Mesothelial cell of epicardium (in vitro differentiated cells): ENCODE results near the gene GIPC1. TPM values are rescaled to one million over a fixed set of nuclear protein-coding genes. Genes with fewer than 3 reads are reported as not detected.

Source experiments
- DNase-seq, 2 experiments: peaks; one replicate each; pipeline ENCODE4 v3.0.0; 2021; ENCODE audit warnings: low spot score in 2 of 2; ENCODE audit not compliant: unreplicated experiment in 2 of 2
- H3K27ac Mint-ChIP-seq: 2 replicates; pipeline ENCODE4 v1.8.0; 2021; ENCODE audit warnings: mixed read lengths
- H3K27me3 Mint-ChIP-seq: 2 replicates; pipeline ENCODE4 v1.8.0; 2021; ENCODE audit warnings: low read depth, mixed read lengths
- H3K36me3 Mint-ChIP-seq: 2 replicates; pipeline ENCODE4 v1.8.0; 2021; ENCODE audit warnings: mixed read lengths
- H3K4me1 Mint-ChIP-seq: 2 replicates; pipeline ENCODE4 v1.8.0; 2021; ENCODE audit warnings: mixed read lengths
- H3K4me3 Mint-ChIP-seq: 2 replicates; pipeline ENCODE4 v1.8.0; 2021; ENCODE audit warnings: mild to moderate bottlenecking, moderate library complexity, mixed read lengths
- H3K9me3 Mint-ChIP-seq: 2 replicates; pipeline ENCODE4 v1.8.0; 2021; ENCODE audit warnings: mixed read lengths
- total RNA-seq: library from RNA; stranded (reverse); gene quantifications from 3 replicates; pipeline ENCODE4 v1.2.1, GENCODE V29; 2021
- TF ChIP-seq, protein P1 (sequence below): fragments of 200-600 bp; sonication (generic); IDR thresholded peaks from one replicate; pipeline ENCODE4 v1.5.0; 2021; ENCODE audit warnings: antibody characterized with exemption; ENCODE audit not compliant: unreplicated experiment

Gene GIPC1
- total RNA-seq, 1 donor from 2014 or later = 108 TPM

DNA sequence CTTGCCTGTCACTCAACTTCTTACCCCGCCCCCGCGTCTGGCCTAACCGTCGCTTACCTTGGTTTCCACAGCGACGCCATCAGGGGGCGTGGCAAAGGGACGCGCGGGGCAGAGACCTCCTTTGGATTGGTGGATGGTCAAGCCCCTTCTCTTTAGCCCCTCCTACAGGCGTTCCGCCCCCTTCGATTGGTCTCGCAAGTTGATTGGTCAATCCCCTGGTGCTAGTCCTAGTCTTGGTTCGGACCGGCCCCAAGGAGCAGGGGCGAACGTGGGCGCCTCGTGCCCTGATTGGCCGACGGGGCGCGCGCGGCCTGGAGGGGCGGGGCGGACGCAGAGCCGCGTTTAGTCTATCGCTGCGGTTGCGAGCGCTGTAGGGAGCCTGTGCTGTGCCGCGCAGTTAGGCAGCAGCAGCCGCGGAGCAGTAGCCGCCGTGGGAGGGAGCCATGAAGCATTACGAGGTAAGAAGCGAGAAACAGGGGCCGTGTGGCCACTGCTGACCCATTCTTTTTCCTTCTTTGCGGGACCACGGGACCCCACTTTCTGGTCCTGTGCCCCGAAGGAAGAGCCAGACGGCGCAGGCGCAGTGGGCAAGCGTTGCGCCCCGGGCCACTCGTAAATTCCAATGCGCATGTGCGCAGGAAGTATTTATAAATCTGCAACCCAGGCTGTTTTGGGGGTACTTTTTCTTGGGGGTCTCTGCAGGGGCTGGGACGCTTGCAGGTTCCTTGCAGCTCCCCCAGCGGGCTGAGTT lies 33.5 kb upstream of the GIPC1 start, which contains the start of gene TECR:
TECR (plus strand) TSS at position 341 of the 751 bp plus-strand sequence; CDS start at position 444, 103 bp downstream.
- peaks cover 3% of the 10 kb centered on the region for H3K36me3 Mint-ChIP-seq
- no peaks in the 10 kb centered on the region for H3K27me3 Mint-ChIP-seq
- peak; percentile 97 to 98 for DNase-seq
- H3K27ac Mint-ChIP-seq = peak within 1 kb of the TSS; percentile 96
- TF ChIP-seq, protein P1, sequence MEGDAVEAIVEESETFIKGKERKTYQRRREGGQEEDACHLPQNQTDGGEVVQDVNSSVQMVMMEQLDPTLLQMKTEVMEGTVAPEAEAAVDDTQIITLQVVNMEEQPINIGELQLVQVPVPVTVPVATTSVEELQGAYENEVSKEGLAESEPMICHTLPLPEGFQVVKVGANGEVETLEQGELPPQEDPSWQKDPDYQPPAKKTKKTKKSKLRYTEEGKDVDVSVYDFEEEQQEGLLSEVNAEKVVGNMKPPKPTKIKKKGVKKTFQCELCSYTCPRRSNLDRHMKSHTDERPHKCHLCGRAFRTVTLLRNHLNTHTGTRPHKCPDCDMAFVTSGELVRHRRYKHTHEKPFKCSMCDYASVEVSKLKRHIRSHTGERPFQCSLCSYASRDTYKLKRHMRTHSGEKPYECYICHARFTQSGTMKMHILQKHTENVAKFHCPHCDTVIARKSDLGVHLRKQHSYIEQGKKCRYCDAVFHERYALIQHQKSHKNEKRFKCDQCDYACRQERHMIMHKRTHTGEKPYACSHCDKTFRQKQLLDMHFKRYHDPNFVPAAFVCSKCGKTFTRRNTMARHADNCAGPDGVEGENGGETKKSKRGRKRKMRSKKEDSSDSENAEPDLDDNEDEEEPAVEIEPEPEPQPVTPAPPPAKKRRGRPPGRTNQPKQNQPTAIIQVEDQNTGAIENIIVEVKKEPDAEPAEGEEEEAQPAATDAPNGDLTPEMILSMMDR = peak; percentile 8
- peaks cover 29% of the 10 kb centered on the region for H3K4me1 Mint-ChIP-seq
- no peaks in the 10 kb centered on the region for H3K9me3 Mint-ChIP-seq
- peak within 1 kb of the TSS; percentile 95 for H3K4me3 Mint-ChIP-seq

DNA sequence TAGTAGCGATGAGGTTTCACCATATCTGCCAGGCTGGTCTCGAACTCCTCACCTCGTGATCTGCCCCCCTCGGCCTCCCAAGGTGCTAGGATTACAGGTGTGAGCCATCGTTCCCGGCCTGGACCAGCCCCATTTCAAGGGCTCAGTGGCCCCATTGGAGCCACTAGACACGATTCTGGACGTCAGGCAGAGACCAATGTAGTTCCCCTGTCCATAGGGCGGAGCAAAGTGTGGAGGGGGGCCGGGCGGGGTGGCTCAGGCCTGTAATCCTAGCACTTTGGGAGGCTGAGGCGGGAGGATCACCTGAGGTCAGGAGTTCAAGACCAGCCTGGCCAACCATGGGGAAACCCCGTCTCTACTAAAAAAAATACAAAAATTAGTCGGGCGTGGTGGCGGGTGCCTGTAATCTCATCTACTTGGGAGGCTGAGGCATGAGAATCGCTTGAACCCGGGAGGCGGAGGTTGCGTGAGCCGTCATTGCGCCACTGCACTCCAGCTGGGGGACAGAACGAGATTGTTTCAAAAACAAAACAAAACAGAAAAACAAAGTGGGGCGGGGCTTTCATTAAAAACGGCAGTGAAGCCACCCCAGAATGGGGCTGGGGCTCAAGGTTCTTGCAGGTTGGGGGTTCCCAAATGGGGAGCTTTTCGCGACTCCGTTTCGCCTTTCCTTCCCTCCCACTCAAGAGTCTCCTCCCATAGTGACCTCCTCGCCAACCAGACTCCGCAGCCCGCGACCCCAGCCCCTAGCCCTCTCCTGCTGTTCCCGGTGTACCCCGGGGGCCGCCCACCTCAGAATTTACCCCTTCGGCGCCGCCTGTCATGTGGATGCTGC lies 32.7 kb upstream of the GIPC1 start:
- Mint-ChIP-seq H3K4me1 (peaks cover 28% of the 10 kb centered on the region), H3K4me3 (peak overlapping the region; percentile 95), H3K9me3 (no peaks in the 10 kb centered on the region), H3K27me3 (no peaks in the 10 kb centered on the region), H3K27ac (peak overlapping the region; percentile 96), H3K36me3 (peaks cover 3% of the 10 kb centered on the region)
- TF ChIP-seq, protein P1 = no peak
- no peak for DNase-seq

DNA sequence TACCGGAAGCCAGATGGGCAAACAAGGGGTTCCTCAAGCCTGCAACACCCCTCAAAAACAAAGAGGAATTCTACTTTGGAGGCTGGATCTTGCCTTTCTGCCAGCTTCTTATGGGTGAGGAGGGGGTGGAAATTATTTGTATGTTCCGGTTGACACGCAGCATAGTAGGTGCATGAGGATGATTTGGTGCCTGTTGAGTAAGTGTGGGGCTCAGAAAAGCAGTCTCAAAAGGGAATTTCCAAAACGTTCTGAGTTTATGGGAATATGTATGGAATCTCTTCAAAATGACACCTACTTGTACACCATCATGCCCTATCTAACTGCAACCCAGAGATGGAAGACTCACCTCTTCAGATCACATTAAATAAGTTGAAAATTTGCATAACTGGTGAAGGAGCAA lies 30.5 kb upstream of the GIPC1 start:
- peaks cover 27% of the 10 kb centered on the region for H3K4me1 Mint-ChIP-seq
- H3K4me3 Mint-ChIP-seq = no peak overlapping the region
- no peaks in the 10 kb centered on the region for H3K27me3 Mint-ChIP-seq
- TF ChIP-seq, protein P1 = no peak
- no peaks in the 10 kb centered on the region for H3K9me3 Mint-ChIP-seq
- H3K27ac Mint-ChIP-seq = peak overlapping the region; percentile 92
- DNase-seq = no peak
- no peaks in the 10 kb centered on the region for H3K36me3 Mint-ChIP-seq

DNA sequence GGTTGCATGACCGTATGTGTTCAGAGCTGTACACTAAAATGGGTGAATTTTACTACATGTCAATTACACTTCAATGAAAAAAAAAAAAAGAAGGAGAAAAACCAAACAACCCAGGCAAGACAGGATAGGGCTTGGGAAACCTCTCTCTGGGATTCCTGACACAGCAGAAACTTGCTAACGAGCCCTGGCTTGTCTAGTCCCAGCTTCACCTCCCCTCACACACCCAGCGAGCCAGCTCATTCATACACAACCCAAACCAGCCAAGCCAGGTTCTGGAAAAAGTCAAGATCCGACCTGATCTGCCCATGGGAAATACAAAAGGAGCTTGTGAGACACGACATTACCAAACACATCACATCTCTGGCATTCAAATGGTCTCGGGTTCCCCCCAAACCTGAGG lies 29.8 kb upstream of the GIPC1 start:
- DNase-seq = no peak
- Mint-ChIP-seq H3K4me1 (peaks cover 26% of the 10 kb centered on the region), H3K27ac (peak overlapping the region; percentile 92), H3K27me3 (no peaks in the 10 kb centered on the region), H3K36me3 (no peaks in the 10 kb centered on the region), H3K9me3 (no peaks in the 10 kb centered on the region), H3K4me3 (peak overlapping the region; percentile 28)
- TF ChIP-seq, protein P1 = no peak

DNA sequence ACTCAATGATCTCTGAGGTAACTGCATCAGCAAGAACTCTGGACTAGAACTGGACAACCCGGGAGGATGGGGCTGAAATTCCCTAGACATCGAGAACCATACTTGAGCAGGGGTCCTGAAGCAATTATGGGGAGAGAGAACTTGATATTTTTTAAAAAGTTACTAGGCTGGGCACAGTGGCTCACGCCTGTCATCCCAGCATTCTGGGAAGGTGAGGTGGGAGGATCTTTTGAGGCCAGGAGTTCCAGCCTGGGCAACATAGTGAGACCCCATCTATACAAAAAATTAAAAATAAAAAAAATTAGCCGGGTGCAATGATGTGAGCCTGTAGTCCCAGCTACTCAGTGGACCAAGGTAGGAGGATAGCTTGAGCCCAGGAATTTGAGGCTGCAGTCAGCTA lies 24.6 kb upstream of the GIPC1 start:
- no peaks in the 10 kb centered on the region for H3K27me3 Mint-ChIP-seq

More for the DNA sequence above, 24.6 kb upstream of the GIPC1 start:
- Mint-ChIP-seq H3K27ac (no peak overlapping the region), H3K36me3 (peaks cover 12% of the 10 kb centered on the region), H3K9me3 (no peaks in the 10 kb centered on the region), H3K4me1 (peaks cover 28% of the 10 kb centered on the region), H3K4me3 (no peak overlapping the region)
- TF ChIP-seq, protein P1 = no peak
- DNase-seq = no peak
